PC-3 (cell line): ENCODE data around the gene IQGAP1.

Experiments used
- EZH2phosphoT487 ChIP-seq: fragments of 300-600 bp; sonication (generic); IDR thresholded peaks from 2 replicates; pipeline ENCODE4 v1.6.1; 2018; ENCODE audit warnings: mild to moderate bottlenecking, antibody characterized with exemption, low read length, borderline replicate concordance
- TF ChIP-seq, protein P1 (sequence below): fragments of 300-600 bp; sonication (generic); conservative IDR thresholded peaks from 2 replicates; pipeline ENCODE4 v1.5.1; 2017; ENCODE audit warnings: antibody characterized with exemption, low read depth, mild to moderate bottlenecking, low read length

GRCh38 chr15:90400005-90400758, 12.1 kb downstream of the IQGAP1 start:
- TF ChIP-seq EZH2phosphoT487: no peak
- TF ChIP-seq, protein P1, sequence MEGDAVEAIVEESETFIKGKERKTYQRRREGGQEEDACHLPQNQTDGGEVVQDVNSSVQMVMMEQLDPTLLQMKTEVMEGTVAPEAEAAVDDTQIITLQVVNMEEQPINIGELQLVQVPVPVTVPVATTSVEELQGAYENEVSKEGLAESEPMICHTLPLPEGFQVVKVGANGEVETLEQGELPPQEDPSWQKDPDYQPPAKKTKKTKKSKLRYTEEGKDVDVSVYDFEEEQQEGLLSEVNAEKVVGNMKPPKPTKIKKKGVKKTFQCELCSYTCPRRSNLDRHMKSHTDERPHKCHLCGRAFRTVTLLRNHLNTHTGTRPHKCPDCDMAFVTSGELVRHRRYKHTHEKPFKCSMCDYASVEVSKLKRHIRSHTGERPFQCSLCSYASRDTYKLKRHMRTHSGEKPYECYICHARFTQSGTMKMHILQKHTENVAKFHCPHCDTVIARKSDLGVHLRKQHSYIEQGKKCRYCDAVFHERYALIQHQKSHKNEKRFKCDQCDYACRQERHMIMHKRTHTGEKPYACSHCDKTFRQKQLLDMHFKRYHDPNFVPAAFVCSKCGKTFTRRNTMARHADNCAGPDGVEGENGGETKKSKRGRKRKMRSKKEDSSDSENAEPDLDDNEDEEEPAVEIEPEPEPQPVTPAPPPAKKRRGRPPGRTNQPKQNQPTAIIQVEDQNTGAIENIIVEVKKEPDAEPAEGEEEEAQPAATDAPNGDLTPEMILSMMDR: no peak
